HS-27A (cell line): ENCODE measurements around the gene CENPM.

Experiments
- DNase-seq: peaks from one replicate; pipeline ENCODE4 v3.0.0-alpha.2; 2012; ENCODE audit warnings: low read depth, missing footprints

CENPM gene

DNA sequence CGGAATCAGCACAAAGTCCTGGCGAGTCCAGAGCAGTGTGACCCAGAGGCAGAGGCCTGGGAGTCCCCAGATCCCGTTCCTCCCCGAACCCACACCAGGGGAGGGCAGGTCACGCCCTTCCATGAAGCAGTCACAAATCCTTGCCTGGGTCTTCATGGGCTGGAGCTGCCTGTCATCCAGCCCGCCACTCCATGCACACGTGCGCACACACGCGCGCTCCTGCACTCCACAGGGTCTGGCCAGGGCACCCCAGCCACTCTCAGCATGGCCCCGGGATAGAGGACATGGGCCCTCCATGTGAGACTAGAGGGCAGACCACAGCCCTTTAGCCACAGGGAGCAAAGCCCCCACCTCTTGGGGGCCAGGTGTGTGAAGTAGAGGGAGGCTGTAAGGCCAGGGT, 14.6 kb downstream of the CENPM start:
- DNase-seq, result no peak

DNA sequence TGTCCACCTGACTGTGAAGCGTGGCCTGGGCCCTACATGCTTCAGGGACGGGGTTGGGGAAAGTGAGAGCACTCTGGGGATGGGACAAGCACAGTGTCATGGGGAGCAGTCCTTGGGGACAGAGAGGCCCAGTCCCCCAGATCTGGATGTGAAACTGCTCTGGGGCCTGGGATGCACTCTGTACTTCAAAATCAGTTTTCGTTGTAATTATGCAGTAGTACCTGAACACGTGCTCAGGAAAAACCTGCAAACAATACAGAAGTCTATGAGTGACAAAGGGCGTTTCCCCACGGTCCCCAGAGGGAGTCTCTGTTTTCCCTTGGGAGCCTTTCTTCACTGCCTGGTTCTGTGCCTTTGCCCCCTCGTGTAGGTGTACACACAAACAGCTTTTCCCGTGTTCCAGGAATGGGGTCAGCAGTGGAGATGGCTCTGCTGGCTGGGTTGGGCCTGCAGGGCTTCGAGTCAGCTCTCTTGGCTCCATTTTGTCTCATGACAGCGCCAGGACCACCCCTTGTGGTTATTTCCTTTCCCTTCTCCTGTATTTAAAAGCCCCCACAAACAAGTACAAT, 15.2 kb downstream of the CENPM start:
- DNase-seq, result no peak

DNA sequence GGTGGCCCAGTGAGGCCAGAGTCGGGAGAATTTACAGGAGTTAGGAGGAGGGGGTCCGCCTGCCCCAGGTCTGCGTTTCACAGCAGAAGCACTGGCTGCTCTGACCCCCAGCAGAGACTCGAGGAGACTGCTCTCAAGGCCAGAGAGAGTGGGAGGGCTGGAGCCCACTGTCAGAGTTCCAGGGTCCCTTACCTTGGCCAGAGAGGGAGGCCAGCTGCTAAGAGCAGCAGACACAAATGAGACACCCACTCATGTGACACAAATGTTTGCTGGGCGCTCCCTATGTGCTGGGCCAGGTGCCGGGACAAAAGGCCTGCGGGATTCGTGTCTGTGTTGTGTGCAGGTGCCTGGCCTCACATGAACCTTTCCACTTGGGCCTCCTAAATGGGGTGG, 17.5 kb downstream of the CENPM start:
- no peak for DNase-seq

DNA sequence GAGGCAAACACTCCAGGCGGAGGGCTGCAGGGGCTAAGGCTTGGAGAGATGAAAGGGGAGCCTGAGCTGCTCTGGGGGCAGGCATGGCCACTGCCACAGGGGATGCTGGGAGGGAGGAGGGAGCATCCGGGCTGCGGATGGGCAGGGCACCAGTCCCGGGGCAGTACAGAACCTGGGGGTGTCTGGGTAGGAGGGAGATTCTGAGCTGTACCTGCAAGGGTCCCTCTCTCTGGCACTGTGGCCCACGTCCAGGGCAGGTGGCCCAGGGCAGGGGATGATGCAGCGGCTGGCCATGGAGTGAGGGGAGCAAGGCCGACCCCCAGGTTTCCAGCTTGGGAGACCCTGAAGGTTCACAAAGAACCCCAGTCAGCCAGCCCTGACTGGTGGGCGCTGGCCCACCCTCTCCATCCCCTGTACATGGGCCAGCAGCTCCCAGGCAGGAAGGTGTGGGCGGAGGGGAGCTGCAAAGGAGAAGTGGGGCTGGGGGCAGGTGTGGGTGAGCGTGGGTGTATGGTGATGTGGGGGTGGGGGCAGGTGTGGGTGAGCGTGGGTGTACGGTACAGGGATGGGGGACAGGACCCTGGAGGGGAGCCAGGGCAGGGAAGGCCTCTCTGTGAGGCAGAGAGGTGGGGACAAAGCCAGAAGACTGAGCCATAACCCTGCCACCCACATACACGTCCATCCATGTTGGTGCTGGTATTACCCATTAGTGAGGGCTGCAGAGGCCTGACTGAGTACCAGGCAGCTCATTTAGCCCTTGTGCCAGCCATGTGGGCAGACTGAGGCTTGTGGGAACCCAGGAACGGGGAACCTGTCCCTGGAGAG, 18.1 kb downstream of the CENPM start:
- DNase-seq, result no peak

DNA sequence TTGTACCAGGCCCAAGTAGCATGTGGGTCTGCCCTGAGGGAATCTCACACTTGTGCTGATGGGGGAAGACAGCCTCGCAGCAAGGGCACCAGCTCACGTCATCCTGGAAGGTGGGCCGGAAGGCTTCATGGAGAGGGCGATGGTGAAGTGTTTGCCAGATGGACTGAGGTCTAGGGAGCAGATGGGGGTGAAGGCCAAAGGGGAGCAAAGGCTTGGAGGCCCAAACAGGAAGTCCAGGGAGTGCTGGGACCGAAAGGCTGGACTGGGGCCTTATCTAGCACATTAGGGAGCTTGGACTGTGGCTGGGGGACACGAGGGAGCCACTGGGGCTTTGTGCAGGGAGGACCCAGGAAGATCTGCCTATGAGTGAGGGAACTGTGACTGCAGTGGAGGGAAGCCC, 19.1 kb downstream of the CENPM start:
- no peak for DNase-seq

DNA sequence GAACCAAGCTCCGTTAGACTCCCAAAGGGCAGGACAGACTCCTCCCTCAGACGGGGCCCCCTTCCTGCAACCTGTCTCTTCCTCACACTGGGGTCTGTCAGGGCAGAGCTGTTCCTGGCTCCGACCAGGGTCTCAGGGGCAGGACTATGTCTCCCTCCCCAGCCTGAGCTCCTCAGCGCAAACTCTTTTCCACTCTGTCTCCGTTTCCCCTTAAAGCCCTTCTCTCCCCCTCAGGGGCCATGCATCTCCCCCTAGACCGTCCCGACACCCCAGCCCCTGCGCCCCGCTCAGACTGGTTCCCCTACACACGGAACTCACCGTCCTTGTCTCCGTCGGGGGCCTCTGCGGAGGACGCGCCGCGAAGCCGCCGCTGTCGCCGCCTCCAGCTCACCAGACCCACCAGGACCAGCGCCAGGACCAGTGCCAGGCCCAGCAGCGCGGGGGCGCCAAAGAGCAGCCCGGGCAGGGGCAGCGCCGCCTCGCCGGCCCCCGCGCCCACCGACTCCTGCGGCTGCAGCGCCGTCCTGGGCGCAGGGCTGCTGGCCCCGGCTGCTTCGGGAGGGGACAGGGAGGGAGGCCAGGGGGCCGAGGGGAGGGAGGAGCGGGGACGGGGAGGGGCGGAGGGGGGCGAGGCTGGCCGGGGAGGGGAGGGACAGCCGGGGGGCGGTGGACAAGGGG, 21.0 kb downstream of the CENPM start:
- no peak for DNase-seq

DNA sequence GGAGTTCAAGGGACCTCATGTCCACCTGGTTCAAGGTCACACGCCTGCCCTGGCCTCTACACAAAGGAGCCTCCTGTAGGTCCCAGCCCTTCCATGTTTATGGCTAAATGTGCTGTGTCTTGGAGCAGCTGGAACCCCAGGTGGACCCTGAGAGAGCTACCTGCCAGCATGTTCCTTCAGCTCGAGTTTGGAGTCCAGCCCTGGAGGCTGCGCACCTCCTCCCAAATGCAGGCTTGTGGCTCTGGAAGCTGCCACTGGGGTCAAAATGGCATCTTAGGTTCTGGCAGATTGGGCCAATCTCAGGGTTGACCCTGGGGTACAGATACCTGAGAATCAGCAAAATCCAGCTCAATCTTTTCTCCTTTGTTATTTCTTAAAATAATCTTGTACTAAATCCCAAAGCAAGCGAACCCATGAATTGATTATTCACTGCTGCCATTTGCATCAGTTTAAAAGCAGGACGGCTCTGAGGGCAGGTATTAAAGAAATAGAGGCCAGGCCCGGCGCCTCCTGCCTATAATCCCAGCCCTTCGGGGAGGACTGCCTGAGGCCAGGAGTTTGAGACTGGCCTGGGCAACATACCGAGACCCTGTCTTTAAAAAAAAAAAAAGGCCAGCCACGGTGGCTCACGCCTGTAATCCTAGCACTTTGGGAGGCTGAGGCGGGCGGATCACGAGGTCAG, 23.2 kb downstream of the CENPM start:
- no peak for DNase-seq

DNA sequence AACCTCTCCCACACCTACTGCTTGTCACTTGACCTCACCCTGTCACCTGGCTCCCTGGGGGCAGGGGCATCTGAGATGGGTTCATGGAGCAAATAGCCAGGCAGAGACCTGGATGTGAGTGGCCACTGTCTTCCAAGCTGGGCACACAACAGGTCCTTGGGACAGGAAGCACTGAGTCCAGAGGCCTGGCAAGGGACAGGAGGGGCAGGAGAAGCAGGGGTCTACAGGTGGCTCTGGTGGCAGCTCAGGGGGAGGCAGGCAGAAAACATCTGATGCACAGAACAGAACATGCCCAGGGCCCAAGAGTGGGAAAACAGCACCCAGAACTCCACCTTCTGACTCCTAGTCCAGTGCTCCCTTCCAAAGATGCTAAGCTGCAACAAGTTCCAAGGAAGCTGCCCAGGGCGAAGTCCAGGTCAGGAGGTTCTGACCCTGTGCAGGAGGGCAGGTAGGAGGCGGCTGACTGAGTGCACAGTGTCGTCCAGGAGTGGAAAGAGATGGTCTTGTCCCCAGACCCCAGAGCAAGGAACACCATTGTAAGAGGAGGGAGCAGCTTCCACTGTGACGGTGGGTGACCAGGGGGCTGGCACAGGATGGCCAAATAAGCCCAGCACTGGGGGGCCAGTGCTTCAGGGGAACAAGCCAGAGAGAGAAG, 23.9 kb downstream of the CENPM start:
- no peak for DNase-seq

DNA sequence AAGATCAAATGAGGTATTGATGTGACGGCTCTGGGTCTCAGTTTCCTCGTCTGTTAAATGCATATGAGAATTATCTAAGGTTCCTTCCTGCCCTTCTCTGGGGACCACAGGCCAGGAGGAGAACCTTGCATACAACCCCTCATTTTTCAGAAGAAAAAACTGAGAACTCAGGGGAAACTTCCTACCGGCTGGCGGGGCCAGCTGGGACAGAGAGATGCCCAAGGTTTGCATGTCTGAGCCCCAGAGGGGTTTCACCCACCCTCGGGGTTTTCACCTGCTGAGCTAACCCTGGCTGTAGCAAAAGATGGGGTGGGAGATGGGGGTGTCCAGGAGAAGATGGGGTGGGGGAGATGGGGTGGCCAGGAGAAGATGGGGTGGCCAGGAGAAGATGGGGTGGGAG, 24.6 kb downstream of the CENPM start:
- no peak for DNase-seq

DNA sequence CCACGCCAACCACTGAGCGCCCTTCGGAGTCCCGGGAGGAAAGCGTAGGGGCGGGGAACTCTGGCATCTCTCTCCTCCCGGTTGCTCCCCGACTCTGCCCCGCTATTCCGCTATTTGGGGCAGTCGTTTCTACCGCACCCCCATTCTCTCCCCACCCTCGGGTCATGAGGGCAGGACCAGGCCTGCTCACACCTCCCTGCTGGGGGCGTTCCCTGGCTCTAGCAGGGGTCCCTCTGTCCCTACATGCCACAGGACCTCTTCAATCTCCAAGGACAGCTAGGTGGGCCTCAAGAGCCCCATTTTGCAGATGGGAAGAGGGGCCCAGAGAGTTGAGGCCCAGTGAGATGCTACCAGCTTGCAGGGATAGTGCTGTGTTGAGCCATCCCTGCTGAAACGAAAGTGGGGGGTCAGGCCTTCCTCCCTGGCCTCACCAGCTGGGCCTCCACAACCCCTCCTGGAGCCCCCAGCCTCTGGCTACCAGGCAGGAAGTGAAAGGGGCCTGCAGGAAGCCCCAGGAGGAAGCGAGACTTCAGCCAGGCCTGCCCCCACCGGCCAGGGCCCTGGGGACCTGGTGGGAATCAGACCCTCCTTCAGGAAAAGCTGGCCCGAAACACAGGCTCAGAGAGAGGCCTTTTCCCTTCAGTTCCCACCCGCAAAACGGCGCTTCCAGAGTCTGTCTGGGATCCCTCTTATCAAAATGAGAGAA, 26.5 kb downstream of the CENPM start:
- no peak for DNase-seq

DNA sequence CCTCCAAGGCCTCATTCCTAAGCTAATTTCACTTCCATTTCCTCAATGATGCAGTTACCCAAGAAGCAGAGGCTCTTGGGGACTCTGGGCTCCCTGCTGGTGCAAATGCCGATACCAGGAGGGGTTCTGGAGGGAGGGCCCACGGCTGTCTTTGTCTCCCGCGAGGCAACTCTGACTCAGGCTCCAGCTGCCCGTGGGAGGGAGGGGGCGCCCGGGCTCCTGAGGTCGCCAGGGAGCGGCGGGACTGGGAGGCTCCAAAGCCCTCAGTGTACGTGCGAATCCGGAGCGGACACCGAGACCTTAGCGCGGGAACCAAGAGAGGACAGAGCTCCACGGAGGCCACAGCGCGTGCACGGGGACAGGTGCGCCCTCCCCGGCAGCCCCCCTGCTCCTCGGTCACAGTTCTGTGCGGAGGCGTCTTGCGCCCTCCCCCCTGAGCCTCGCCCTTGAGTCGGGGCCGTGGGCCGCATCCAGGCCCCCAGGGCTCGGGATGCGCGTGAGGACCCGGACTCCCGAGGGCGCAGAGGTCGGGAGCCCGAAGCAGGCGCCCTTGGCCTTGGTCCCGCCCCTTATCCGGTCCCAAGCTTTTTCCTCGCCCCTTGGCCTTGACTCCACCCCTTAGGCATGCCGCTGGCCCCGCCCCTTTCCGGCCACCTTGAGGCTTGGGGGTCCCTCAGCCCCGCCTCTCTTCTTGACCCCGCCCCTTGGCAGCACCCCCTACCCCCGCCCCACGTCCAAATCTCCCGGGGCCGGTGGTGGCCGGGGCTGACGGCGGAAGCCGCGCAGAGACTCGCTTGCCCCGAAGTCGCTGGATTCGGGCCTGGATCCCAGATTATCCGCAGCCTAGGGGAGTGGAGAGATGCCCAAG, 27.4 kb downstream of the CENPM start:
- DNase-seq, result no peak

DNA sequence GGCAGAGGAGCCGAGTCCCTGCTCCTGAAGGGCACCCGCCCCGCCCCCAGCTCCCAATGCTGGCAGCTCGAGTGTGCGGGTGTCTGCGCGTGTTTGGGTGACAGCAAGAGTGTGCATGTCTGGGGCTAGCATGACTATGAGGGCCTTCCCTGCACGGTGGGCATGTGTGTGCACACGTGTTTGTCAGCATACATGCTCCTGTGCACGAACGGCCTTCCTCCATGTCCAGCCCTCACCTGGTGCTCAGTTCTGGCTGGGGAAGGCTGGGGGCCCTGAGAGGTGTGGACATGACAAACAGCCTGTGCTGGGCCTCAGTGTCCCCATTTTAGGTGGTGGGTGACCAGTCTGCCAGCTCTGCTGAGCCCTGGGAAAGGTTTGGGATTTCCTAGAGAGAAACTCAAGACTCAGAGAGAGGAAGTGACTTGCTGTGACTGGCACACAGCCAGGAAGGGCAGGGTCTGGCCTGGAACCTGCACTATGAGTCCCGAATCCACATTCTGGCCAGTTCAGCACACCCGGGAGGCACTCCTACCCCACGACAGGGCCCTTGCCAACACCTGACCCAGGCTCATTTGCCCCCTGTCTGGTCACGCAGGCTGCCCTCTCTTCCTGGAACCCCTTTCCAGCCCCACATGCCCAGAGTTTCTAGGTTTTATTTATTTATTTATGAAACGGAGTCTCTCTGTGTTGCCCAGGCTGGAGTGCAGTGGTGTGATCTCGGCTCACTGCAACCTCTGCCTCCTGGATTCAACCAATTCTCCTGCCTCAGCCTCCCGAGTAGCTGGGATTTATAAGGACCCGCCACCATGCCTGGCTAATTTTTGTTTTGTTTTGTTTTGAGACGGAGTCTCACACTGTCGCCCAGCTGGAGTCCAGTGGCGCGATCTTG, 28.8 kb downstream of the CENPM start:
- DNase-seq, result no peak

DNA sequence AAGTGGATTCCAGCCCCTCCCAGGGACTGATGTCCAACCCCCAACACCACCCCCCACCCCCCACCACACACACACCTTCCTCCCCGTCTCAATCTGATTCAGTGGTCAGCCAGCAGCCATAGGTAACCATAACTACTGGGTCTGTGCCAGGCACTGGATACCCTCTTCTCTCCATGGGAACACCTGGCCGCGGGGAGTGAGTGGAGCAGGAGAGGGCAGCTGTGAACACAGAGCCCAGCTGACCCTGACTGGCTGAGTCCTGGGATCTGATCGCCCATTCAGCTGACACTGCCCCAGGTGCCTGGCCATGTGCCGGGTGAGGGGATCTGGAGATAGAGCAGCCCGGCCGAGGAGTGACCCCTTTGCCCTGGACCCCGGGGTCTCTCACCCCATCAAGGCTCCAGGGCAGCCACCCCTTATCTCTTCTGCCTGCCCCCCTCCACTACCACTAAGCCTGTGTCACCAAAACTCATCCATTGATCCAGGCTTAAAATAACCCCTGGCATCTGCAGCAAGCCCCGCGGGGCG, 29.5 kb downstream of the CENPM start:
- DNase-seq, result no peak

DNA sequence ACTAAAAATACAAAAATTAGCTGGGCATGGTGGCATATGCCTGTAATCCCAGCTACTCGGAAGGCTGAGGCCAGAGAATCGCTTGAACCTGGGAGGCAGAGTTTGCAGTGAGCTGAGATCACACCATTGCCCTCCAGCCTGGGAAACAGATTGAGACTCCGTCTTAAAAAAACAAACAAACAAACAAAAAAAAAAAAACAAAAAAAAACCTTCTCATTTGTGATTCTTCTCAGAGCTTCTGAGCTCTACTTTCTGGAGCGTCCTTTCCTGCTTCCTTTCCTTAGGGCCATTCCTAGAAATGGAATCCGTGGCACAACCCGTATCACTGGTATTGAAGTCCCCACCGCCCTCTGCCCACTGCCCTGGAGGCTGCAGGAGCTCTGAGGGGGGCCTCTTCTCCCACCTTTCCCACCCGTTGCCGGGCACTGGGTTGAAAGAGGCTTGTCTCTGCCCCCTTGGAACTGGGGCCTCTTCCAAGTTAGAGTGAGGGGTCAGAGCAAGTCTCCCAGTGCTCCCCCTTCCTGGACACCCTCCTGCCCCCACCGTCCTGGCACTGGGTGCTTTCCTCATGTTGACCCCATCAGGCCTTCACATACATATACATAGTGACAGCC, 30.1 kb downstream of the CENPM start:
- DNase-seq, result no peak

DNA sequence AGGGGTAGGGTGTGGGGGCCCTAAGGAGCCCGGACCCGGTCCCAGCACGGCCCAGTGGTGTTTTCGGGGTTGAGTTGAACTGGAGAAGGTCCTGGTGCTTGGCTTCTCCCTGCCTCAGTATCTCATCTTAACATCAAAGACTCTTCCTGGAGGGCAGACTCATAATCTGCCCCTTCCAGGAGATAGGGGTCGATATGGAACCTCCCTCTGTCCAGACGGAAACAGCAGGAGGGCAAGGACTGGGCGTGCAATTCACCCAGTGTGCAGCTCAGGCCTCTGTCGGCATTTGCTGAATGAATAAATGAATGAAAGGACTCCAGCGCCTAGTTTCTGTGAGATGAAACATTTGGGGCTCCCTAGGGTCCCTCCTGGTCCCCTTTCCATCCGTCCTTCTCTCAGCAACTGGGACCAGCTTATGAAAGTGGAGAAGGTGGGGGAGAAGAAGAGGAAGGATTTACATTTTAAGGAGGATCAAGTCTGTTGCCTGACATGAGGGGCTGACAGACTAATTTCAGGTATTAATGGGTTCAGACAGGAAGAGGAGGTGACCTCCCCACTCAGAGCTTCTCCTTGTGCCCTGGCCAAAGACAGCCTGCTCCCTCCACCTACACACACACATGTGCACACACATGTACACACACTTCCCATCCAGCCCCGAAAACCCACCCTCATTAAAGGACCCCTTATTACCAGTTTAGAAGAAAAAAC, 31.0 kb downstream of the CENPM start:
- DNase-seq, result no peak

DNA sequence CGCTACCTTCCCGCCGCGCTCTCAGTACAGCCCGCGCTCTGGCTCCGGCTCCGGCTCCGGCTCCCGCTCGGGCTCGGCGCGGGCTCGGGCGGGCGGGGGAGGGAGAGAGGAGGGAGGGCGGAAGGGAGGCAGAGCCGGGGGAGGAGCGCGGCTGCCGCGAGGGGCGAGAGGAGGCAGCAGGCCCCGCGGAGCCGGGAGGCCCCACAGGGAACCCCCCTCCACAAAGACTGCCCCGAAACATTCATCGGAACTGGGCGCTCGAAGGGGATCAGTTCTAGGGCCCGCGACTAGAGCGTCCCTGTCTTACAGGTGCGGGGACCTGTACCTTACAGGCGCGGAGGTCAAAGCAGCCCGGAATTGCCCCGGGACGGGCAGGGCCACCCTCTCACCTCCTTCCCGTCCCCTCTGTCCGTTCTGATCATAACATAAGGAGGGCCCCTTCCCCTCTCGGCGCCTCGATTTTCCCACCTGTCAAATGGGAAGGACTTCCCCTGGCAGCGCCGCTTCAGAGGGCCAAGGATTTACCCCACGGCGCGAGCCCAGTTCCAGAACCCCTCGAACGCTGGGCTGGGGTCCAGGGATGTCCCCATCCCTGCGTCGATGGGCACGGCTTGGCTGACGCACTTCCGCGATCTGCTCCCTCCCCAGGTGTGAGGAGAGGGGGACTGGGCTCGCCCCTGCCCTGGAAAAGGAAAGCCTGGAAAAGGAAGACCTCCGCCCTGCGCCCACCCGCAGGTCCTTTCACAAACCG, 31.7 kb downstream of the CENPM start, which contains the start of gene SHISA8:
TSS of gene SHISA8 (minus strand) at position 40 of the 751 bp plus-strand sequence. CDS start 407 bp downstream, outside the sequence.
- DNase-seq, result no peak

DNA sequence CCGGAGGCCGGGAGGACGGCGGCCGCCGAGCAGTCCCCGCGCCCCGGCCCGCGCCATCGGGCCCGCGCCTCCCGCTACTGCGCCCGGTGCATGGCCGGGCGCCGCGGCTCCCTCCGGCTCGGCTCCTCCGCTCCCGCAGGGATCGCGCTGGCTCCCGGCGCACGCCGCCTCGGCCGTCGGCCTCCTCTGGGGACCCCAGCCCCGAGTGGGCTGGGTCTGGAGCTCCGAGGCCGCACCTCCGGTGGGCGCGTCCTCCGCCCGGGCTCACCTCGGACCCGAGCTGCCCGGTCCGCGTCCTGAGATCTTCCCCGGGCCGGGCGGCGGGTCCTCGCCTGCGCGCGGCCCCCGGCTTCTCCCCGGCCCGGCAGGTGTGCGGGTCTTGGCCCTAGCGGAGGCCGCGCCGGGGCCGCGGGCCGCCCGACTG, 32.3 kb downstream of the CENPM start:
- no peak for DNase-seq
